RWPE2 (cell line): ENCODE measurements around the gene KCND1.

Source experiments
- ATAC-seq: fragments of 200-7000 bp; cut with Tn5 transposase; 3 replicates; pipeline ENCODE4 v1.9.1; 2021; ENCODE audit warnings: low read depth
- DNase-seq: peaks from one replicate; pipeline ENCODE4 v3.0.0-alpha.2; 2020; ENCODE audit warnings: low spot score
- H3K27ac ChIP-seq: fragments of 450-650 bp; 2 replicates; pipeline ENCODE4 v1.5.1; 2017; ENCODE audit warnings: mild to moderate bottlenecking; ENCODE audit not compliant: poor library complexity, severe bottlenecking
- H3K27me3 ChIP-seq: fragments of 250-450 bp; sonication (Bioruptor Pico); 2 replicates; pipeline ENCODE4 v1.5.1; 2021; ENCODE audit warnings: mild to moderate bottlenecking, moderate library complexity; ENCODE audit not compliant: insufficient read depth, poor library complexity, severe bottlenecking
- H3K36me3 ChIP-seq: fragments of 250-450 bp; sonication (Bioruptor Pico); 2 replicates; pipeline ENCODE4 v1.5.1; 2020; ENCODE audit warnings: low read depth, mild to moderate bottlenecking, moderate library complexity
- H3K4me1 ChIP-seq: fragments of 250-450 bp; sonication (Bioruptor Pico); 2 replicates; pipeline ENCODE4 v1.5.1; 2021; ENCODE audit warnings: mild to moderate bottlenecking, moderate library complexity; ENCODE audit not compliant: insufficient read depth, poor library complexity, severe bottlenecking
- H3K4me3 ChIP-seq: fragments of 250-450 bp; sonication (Bioruptor Pico); 2 replicates; pipeline ENCODE4 v1.5.1; 2021; ENCODE audit warnings: mild to moderate bottlenecking, moderate library complexity; ENCODE audit not compliant: severe bottlenecking
- H3K9me3 ChIP-seq: fragments of 250-450 bp; sonication (Bioruptor Pico); 2 replicates; pipeline ENCODE4 v1.5.1; 2021; ENCODE audit warnings: mild to moderate bottlenecking, moderate library complexity; ENCODE audit not compliant: severe bottlenecking
- TF ChIP-seq, protein P1 (sequence below): fragments of 450-650 bp; IDR thresholded peaks from one replicate; pipeline ENCODE4 v1.5.1; 2017; ENCODE audit warnings: mild to moderate bottlenecking, moderate library complexity; ENCODE audit not compliant: poor library complexity, severe bottlenecking

Gene KCND1

DNA sequence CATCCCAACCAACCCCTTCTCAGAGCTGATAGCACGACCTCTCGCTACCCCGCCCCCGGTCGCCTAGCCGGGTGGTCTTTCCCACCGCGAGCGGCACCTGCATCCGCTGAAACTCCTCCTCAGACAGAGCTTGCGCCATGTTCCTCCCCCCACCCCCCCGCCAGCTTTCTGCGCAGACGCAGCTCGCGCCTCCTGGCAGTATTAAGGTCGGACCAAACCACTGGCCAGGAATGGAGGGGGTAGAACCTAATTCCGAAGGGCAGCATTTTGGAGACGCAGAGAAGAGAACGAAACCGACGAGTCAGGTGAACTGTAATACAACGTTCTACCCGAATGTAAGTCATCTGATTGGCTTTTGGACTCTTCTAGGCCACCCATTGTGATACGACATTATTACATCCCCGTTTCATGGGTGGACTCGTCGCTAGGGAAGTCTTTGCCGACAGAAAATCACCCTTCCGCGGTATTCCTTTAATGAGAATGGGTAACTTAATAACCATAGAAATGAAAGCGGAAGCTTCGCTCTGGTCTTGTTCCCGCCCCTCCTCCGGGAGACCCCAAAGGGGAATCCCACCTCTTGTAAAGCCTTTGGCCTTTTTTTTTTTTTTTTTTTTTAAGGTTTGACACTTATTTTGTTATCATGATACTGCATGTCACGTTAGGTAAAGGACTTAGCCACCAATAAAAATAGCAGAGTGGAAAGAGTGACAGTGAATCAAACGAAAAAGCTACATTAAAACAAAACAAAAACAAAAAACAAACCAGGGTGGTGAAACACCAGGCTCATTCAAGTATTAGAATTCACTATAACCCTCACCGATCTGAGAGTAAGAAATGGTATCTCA, 30.7 kb upstream of the KCND1 start, which contains the start of gene GRIPAP1:
Gene GRIPAP1, minus strand, starts transcription at position 174 of the 845 bp plus-strand sequence. Its CDS starts 35 bp downstream, at position 139.
- Histone ChIP-seq H3K9me3 (no peaks in the 10 kb centered on the region), H3K36me3 (peaks cover 6% of the 10 kb centered on the region; the same call in 1 of the 2 replicates), H3K4me3 (peak within 1 kb of the TSS; percentile 62), H3K27me3 (no peaks in the 10 kb centered on the region), H3K27ac (peak within 1 kb of the TSS; percentile 41), H3K4me1 (no peaks in the 10 kb centered on the region)
- TF ChIP-seq, protein P1, sequence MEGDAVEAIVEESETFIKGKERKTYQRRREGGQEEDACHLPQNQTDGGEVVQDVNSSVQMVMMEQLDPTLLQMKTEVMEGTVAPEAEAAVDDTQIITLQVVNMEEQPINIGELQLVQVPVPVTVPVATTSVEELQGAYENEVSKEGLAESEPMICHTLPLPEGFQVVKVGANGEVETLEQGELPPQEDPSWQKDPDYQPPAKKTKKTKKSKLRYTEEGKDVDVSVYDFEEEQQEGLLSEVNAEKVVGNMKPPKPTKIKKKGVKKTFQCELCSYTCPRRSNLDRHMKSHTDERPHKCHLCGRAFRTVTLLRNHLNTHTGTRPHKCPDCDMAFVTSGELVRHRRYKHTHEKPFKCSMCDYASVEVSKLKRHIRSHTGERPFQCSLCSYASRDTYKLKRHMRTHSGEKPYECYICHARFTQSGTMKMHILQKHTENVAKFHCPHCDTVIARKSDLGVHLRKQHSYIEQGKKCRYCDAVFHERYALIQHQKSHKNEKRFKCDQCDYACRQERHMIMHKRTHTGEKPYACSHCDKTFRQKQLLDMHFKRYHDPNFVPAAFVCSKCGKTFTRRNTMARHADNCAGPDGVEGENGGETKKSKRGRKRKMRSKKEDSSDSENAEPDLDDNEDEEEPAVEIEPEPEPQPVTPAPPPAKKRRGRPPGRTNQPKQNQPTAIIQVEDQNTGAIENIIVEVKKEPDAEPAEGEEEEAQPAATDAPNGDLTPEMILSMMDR: no peak
- DNase-seq (no peak), ATAC-seq (peak; percentile 91)

DNA sequence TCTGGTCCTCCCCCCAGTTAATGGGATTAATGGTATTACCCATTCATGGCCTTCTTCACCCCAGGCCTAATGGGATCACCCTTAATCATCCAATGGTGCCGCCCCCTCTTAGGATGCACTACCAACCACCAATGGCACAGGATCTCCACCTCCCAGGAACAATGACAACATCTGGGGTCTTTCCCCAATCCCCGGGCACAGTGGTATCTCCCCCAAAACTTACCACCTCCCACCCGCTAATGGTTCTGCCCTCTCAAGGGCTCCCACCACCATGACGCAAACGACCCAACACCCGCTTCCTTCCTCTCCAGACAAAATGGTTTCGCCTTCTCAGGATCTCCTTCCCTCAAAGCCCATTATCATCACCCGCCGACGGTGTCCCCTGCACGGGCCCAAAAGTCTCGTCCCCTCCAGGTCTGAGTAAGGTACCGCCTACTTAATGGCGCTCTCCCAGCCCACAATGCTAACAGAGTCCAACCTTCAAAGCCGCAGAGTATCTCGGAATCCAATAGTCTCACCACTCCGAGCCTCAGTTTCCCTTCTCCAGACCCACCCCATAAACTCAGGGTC, 30.0 kb upstream of the KCND1 start:
- DNase-seq: no peak
- TF ChIP-seq, protein P1: no peak
- no peaks in the 10 kb centered on the region for H3K4me1 ChIP-seq
- peak overlapping the region; percentile 41 for H3K27ac ChIP-seq
- H3K27me3 ChIP-seq: no peaks in the 10 kb centered on the region
- peaks cover 8% of the 10 kb centered on the region; the same call in 1 of the 2 replicates for H3K36me3 ChIP-seq
- peak overlapping the region; percentile 62 for H3K4me3 ChIP-seq
- H3K9me3 ChIP-seq: no peaks in the 10 kb centered on the region
- peak; percentile 47; the same call in 2 of the 3 replicates for ATAC-seq

DNA sequence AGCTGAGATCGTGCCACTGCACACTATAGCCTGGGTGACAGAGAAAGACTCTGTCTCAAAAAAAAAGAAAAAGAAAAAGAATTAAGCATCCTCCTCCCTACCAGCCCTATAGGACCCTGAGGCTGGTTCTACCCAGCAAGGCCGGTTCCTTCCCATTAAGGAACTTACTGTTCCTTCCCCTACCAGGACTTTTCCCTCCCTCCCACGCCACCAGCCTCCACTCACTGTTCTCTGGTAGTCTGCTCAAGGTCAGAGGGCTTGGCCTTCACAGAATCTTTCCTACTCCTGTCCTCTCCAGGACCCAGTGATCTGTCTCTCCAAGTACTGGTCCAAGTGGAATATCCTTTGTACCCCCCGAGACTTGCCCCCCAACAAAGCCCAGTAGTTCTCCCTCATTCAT, 29.0 kb upstream of the KCND1 start:
- ATAC-seq (no peak), DNase-seq (no peak)
- TF ChIP-seq, protein P1: no peak
- Histone ChIP-seq H3K4me1 (no peaks in the 10 kb centered on the region), H3K36me3 (peaks cover 8% of the 10 kb centered on the region; the same call in 1 of the 2 replicates), H3K4me3 (no peak overlapping the region), H3K27me3 (no peaks in the 10 kb centered on the region), H3K9me3 (no peaks in the 10 kb centered on the region), H3K27ac (no peak overlapping the region)

DNA sequence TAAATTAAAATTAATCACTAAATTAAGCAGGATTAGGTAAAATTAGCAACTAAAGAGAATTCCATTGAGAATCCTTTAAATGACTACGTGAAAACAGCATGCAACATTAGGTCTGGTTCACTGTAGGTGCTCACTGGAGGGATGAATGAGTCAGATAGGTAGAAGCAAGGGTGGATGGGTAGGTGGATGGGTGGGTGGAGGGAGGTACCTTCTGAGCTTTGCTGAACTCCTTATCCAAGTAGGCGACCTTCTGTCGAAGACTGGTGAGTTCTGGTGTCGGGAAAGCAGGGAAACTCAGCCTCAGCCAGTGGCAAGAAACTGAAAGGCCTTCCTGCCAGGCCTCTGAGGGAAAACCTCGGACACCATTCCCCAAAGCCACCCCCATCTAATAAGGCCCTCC, 27.4 kb upstream of the KCND1 start:
- TF ChIP-seq, protein P1: no peak
- Histone ChIP-seq H3K27me3 (no peaks in the 10 kb centered on the region), H3K4me3 (no peak overlapping the region), H3K36me3 (peaks cover 8% of the 10 kb centered on the region; the same call in 1 of the 2 replicates), H3K4me1 (no peaks in the 10 kb centered on the region), H3K27ac (no peak overlapping the region), H3K9me3 (no peaks in the 10 kb centered on the region)
- ATAC-seq (no peak), DNase-seq (no peak)
